GM12865 (cell line): ENCODE measurements around the gene ABCB8.
A peak's percentile ranks its signal among the peaks of the same experiment; 100 is the strongest.

ENCODE experiments used
- DNase-seq: peaks from one replicate; pipeline ENCODE4 v3.0.0; 2010; ENCODE audit warnings: low read depth
- H3K4me3 ChIP-seq: 2 replicates; pipeline ENCODE4 v1.5.1; 2011; ENCODE audit warnings: mild to moderate bottlenecking, low read depth, low read length, control low read depth
- TF ChIP-seq, protein P1 (sequence below): IDR thresholded peaks from 2 replicates; pipeline ENCODE4 v1.5.1; 2011; ENCODE audit warnings: low read length, control low read depth, low read depth, inconsistent platforms; ENCODE audit not compliant: insufficient read depth; ENCODE audit errors: missing control alignments

ABCB8 gene

DNA sequence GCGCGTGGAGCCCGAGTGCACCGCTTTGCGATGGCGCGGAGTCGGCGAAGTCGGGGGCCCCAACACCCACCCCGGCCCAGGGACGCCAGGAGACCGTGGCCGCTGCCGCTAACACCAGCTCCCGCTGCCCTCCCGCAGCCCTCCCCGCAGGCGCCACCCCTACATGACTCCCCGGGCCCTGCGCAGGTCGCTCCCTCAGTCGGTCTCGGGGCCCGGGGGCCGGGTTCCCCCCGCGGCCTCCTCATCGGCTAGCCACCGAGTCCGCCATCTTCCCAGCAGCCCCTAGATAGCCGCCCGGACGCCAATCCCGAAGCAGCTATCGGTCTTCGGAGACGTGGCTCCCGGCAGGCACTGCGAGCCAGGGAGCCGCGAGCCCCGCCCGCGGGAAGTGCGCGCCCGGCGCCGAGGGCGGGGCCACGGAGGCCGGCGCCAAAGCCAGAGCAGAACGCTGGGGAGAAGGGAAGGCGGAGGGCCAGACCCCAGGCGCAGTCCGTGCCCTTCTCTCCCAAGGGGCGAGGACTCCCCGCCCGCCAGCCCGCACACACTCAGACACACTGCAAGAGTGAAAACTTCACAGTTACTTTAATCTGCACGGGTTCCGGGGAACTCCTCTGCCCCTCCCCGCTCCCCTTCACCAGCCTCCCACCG lies 52.4 kb downstream of the ABCB8 start, which contains the start of gene FASTK:
Gene FASTK (minus strand): TSS at position 288 of the 648 bp plus-strand sequence. CDS start 43 bp downstream, at position 245.
- H3K4me3 ChIP-seq: peak within 1 kb of the TSS; percentile 61
- TF ChIP-seq, protein P1, sequence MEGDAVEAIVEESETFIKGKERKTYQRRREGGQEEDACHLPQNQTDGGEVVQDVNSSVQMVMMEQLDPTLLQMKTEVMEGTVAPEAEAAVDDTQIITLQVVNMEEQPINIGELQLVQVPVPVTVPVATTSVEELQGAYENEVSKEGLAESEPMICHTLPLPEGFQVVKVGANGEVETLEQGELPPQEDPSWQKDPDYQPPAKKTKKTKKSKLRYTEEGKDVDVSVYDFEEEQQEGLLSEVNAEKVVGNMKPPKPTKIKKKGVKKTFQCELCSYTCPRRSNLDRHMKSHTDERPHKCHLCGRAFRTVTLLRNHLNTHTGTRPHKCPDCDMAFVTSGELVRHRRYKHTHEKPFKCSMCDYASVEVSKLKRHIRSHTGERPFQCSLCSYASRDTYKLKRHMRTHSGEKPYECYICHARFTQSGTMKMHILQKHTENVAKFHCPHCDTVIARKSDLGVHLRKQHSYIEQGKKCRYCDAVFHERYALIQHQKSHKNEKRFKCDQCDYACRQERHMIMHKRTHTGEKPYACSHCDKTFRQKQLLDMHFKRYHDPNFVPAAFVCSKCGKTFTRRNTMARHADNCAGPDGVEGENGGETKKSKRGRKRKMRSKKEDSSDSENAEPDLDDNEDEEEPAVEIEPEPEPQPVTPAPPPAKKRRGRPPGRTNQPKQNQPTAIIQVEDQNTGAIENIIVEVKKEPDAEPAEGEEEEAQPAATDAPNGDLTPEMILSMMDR: no peak
- peak; percentile 93 for DNase-seq

DNA sequence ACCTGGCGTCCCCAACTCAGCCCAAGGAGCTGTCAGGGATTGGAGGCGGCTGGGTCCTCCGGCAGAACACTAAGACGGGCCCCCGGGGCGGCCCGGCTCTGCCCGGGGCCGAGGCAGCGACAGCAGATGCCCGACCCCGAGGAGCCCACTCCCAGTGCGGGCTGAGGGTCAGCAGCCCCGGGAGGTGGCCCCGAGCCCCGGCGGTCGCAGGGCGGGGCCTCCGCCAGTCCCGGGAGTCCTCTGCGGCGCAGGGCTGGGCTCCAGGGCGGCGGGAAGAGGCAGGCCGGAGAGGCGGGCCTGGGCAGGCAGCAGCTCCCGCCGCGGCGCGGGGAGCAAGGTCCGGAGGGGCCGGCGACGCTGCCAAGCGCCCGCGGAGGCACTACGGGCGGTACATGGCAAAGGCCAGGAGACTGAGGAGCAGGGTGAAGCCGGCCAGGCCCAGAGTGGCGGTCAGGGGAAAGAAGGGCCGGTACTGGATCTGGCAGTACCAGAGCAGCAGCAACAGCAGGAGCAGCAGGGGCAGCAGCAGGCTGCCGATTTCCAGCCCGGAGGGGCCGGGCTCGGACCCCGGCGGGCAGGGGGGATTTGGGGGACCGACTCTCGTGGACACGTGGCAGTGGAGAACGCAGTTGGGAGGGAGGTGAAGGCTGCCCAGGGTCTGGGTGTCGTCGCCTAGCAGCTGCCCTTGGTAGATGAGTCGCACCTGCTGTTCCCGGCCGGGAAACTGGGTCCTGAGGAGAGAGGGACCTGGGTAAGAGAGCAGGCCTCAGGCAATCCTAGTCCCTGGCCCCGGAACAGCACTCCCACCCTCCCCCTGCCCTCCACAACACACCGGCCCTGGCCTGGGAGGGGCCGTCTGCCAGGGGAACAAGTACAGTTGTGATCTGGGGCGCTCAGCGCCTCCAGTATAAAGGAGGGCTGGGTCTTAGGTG lies 53.2 kb downstream of the ABCB8 start:
- DNase-seq: no peak
- H3K4me3 ChIP-seq: peak overlapping the region; percentile 84
- TF ChIP-seq, protein P1: no peak

DNA sequence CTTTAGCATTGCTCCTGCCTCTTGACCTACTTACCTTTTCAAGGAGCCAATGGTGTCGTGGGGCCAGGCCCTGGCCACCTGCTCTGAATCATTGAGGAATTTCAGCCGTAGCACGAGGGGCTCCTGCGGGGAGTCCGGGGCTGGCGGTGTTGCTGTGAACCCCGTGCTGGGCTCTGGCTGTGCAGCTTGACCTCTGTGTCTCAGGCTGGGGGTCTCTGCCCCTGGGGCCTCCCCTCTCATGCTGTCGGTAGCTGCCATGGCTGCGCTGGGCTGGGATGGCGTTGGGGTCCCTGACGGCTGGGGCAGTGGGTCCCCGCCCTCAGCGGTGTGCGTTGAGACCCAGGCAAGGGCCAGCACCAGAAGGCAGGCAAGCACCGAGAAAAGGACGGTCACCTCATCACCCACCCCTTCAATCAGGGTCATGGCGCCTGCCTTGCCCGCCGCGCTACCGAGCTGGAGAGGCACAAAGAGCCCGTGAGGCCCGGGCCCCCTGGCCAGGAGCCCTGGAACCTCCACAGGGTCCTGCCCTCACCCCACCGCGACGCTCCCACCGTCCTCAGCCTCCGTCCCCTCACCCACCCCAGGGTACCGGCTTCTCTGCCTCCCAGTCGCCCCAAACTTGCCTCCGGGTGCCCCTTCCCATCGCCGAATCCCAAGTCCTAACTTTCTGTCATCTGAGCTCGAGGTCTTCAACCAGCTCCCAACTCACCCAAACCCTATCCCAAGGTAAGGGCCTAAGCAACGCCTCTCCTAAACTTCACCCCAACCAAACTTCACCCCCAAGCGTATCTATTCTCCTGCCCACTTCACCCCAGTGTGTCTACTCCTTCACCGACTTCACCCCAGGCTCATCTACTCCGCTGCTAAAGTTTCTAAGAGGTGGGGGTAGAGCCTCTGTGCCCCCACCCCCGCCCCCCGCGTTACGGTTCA lies 54.2 kb downstream of the ABCB8 start:
- peak overlapping the region; percentile 84 for H3K4me3 ChIP-seq
- TF ChIP-seq, protein P1: no peak
- DNase-seq: no peak

DNA sequence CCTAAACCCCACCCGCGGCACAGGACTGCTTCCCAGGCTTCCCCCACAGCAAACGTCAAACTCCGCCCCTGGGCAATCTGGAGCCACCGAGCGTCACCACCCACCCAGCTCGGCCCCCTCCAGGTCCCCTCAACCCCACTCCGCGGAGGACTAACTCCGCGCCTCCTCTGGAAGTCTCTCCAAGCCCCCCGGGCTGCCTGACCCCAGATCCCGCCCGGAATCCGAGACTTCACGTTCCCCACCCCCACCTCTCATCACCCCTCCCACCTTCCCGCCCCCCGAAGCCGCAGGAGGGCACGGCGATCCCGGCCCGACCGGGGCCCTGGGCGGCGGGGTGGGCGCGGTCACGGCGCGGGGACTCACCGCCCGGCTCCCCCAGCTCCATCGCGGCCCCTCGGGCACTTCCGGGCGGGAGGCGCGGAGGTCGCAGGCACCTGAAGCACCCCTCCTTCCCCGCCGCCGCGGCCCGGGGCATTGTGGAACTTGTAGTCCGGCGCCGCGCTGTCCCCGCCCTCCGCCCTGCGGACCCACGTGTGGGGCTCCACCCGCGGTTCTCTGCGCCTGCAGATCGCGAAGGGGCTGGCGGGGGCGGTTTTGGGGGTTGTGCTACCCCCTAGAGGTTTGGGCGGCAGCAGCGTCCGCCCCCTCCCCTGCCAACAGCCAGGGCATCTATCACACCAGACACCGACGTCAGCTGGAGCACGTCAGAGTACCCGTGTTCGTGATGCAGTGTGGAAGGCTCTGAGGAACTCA lies 55.0 kb downstream of the ABCB8 start, which contains the start of gene TMUB1:
Gene TMUB1 (minus strand): TSS at position 423 of the 753 bp plus-strand sequence. CDS start 930 bp downstream, outside the sequence.
- DNase-seq: peak; percentile 87
- TF ChIP-seq, protein P1: no peak
- peak within 1 kb of the TSS; percentile 84 for H3K4me3 ChIP-seq

DNA sequence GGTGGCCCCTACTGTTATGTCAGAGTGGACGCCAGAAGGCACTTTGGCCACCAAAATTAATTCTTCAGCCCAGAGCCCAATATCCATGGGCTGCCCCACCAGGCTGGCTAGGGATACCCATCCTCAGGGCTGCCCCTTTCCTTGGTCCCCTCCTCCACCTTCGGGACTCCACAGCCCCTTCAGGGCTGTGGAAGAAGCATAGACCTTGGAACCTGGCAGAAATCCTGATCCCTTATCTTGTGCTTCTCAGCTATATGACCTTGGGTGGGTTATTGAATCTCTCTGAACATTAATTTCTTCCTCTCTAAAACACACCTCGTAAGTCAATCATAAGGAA lies 55.5 kb downstream of the ABCB8 start:
- TF ChIP-seq, protein P1: no peak
- no peak for DNase-seq
- peak overlapping the region; percentile 84 for H3K4me3 ChIP-seq

DNA sequence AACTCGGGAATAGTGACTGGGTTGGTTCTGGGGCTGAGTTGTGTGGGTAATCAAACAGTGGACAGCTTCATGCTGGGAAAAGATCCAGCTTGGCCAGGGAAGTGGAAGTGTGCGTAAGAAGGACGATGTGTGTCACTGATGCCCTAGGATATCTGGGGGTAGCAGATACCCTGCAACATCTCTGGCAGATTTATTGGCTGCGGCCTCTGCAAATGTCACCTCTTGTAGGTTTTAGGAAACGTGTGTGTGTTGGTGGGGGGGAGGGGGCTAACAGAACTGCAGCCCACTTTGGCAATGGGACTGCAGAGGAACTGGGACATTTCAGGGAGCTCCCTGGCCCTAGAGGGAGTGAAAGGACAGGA lies 57.1 kb downstream of the ABCB8 start:
- no peak for DNase-seq
- TF ChIP-seq, protein P1: no peak
- peak overlapping the region; percentile 70 for H3K4me3 ChIP-seq
